GM12801 (cell line): ENCODE results near the gene GUCY1A2.

Source experiments
- CTCF ChIP-seq: IDR thresholded peaks from one replicate; pipeline ENCODE4 v1.5.1; 2011; ENCODE audit warnings: control low read depth; ENCODE audit not compliant: insufficient read length; ENCODE audit errors: extremely low read depth

GUCY1A2 gene

DNA sequence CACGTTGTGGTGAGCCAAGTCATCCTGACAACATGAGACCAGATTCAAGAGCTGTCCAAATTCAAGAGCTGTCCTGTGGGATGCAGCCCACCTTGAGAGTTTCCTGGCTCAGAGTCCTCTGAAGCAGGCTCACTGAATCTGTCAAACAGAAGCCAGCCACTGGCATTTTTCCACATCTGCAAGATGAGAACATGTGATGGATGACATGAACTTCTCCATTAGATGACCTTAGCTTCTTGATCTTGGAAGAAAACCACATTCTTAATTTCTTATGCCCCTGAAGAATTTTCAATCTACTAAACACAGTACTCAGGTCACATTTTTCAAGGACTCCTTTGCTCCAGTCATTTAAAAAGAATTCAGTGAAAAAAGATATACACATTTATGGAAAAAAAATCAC lies 291.0 kb downstream of the GUCY1A2 start:
- TF ChIP-seq CTCF, result no peak

- no peak for TF ChIP-seq CTCF
Measured at GRCh38 chr11:106724293-106724892, 293.9 kb downstream of the GUCY1A2 start.

DNA sequence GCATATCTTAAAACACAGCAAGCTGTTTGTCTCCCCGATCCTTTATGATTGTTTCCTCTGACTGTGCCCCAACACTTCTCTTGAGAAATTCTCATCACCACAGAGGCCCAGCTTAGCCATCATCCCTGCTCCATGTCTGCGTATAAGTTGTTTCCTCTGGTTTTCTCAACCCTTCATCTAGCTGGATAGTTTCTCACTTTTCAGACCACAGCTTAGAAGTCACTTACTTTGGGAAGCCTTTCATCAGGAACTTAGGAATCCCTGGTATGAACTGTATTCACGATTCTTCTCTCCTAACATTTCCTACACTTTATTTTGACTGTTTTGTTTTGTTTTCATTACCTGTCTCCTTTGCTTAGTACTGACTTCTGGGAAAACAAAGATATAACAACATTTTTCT lies 295.2 kb downstream of the GUCY1A2 start:
- no peak for TF ChIP-seq CTCF

GRCh38 chr11:106717222-106717621 lies 301.1 kb downstream of the GUCY1A2 start:
- TF ChIP-seq CTCF, result no peak

DNA sequence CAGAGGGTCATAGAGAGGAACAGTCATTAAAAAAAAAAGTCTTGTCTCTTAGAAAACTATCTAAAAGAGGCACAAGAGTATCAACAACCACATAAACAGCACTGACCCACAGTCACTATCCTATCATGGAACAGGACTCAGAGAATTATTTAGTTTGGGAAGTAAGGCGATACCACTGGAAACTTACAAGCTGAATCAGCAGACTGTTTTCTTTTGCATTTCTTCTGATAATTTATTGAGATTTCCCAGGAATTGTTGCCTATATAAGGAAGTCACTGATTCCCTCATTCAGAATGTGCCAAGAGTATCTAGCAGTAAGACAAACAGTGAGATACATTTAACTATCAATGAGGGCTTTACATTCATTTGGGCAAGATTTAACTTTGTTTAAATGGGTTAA lies 304.1 kb downstream of the GUCY1A2 start:
- TF ChIP-seq CTCF, result no peak

GRCh38 chr11:106708348-106708747 lies 309.9 kb downstream of the GUCY1A2 start:
- TF ChIP-seq CTCF, result no peak

- no peak for TF ChIP-seq CTCF
Measured at GRCh38 chr11:106706355-106706754, 311.9 kb downstream of the GUCY1A2 start.
